GM23338 (cell line): ENCODE results near the gene SCP2. TPM values are rescaled to one million over a fixed set of nuclear protein-coding genes. Genes with fewer than 3 reads are reported as not detected.

Source experiments
- ATAC-seq: fragments of 200-7000 bp; cut with Tn5 transposase; 3 replicates; pipeline ENCODE4 v1.9.1; 2020
- DNase-seq: peaks from one replicate; pipeline ENCODE4 v3.0.0-alpha.2; 2015; ENCODE audit warnings: low spot score
- H2AFZ ChIP-seq: fragments of 200-600 bp; sonication (generic); 2 replicates; pipeline ENCODE4 v1.8.0; 2016; ENCODE audit warnings: antibody characterized with exemption, mild to moderate bottlenecking, moderate library complexity
- H3F3A ChIP-seq: fragments of 200-600 bp; sonication (generic); replicated peaks from 2 replicates; pipeline ENCODE4 v1.8.0; 2017; ENCODE audit warnings: antibody characterized with exemption, mixed run types, low read depth
- H3K27ac ChIP-seq: fragments of 200-600 bp; sonication (generic); 2 replicates; pipeline ENCODE4 v1.6.1; 2016; ENCODE audit warnings: low read depth
- H3K27me3 ChIP-seq: fragments of 200-600 bp; sonication (generic); 2 replicates; pipeline ENCODE4 v1.8.0; 2016; ENCODE audit warnings: mild to moderate bottlenecking, mixed run types, moderate library complexity; ENCODE audit not compliant: insufficient read depth
- H3K36me3 ChIP-seq: fragments of 200-600 bp; sonication (generic); 2 replicates; pipeline ENCODE4 v1.8.0; 2016; ENCODE audit warnings: mild to moderate bottlenecking; ENCODE audit not compliant: insufficient read depth
- H3K4me1 ChIP-seq: fragments of 200-600 bp; sonication (generic); 2 replicates; pipeline ENCODE4 v1.8.0; 2016; ENCODE audit warnings: mild to moderate bottlenecking, moderate library complexity; ENCODE audit not compliant: insufficient read depth
- H3K4me2 ChIP-seq: fragments of 200-600 bp; sonication (generic); 2 replicates; pipeline ENCODE4 v1.7.1; 2017; ENCODE audit warnings: mixed run types
- H3K4me3 ChIP-seq: fragments of 200-600 bp; sonication (generic); 2 replicates; pipeline ENCODE4 v1.6.1; 2016; ENCODE audit warnings: mixed run types
- H3K79me2 ChIP-seq: fragments of 200-600 bp; sonication (generic); replicated peaks from 2 replicates; pipeline ENCODE4 v1.8.0; 2017; ENCODE audit warnings: mild to moderate bottlenecking; ENCODE audit not compliant: insufficient read depth
- H3K9me2 ChIP-seq: fragments of 200-600 bp; sonication (generic); 2 replicates; pipeline ENCODE4 v1.8.0; 2017; ENCODE audit not compliant: insufficient read depth
- H4K20me1 ChIP-seq: fragments of 200-600 bp; sonication (generic); replicated peaks from 2 replicates; pipeline ENCODE4 v1.8.0; 2017; ENCODE audit warnings: mild to moderate bottlenecking; ENCODE audit not compliant: insufficient read depth
- H3K27ac Mint-ChIP-seq: 2 replicates; pipeline ENCODE4 v1.8.0; 2020; ENCODE audit warnings: inconsistent platforms, mild to moderate bottlenecking, moderate library complexity, mixed read lengths
- H3K27me3 Mint-ChIP-seq: 3 replicates; pipeline ENCODE4 v1.8.0; 2022; ENCODE audit warnings: low read depth, mild to moderate bottlenecking, moderate library complexity, mixed read lengths, inconsistent platforms; ENCODE audit not compliant: insufficient read depth, poor library complexity
- H3K36me3 Mint-ChIP-seq: 3 replicates; pipeline ENCODE4 v1.8.0; 2021; ENCODE audit warnings: low read depth, mild to moderate bottlenecking, inconsistent platforms, moderate library complexity, mixed read lengths
- H3K4me1 Mint-ChIP-seq: 3 replicates; pipeline ENCODE4 v1.8.0; 2020; ENCODE audit warnings: mild to moderate bottlenecking, inconsistent platforms, mixed read lengths
- H3K4me3 Mint-ChIP-seq: 3 replicates; pipeline ENCODE4 v1.8.0; 2021; ENCODE audit warnings: moderate library complexity, mild to moderate bottlenecking, inconsistent platforms, mixed read lengths
- H3K9me3 Mint-ChIP-seq: 3 replicates; pipeline ENCODE4 v1.8.0; 2020; ENCODE audit warnings: moderate library complexity, mild to moderate bottlenecking, inconsistent platforms, mixed read lengths
- CREB1 ChIP-seq: fragments of 250-450 bp; sonication (Bioruptor Pico); IDR thresholded peaks from 2 replicates; pipeline ENCODE4 v1.5.0; 2020; ENCODE audit warnings: low read depth, mild to moderate bottlenecking, moderate library complexity
- CTCF ChIP-seq, 2 experiments: fragments of 200-600 bp in 1 of 2; sonication (generic) in 1 of 2; conservative IDR thresholded peaks; 2 replicates each; pipeline versions ENCODE4 v1.5.1 to v1.6.1; 2016 to 2017; ENCODE audit warnings: antibody characterized with exemption in 2 of 2, low read depth in 2 of 2, mild to moderate bottlenecking in 2 of 2, moderate library complexity in 1 of 2
- ETS1 ChIP-seq: IDR thresholded peaks from 2 replicates; pipeline ENCODE4 v1.6.1; 2016; ENCODE audit warnings: antibody characterized with exemption
- EZH2 ChIP-seq: fragments of 200-600 bp; sonication (generic); IDR thresholded peaks from one replicate; pipeline ENCODE4 v1.8.0; 2017; ENCODE audit warnings: antibody characterized with exemption, mild to moderate bottlenecking, low read depth; ENCODE audit not compliant: unreplicated experiment
- EZH2phosphoT487 ChIP-seq: fragments of 200-600 bp; sonication (generic); IDR thresholded peaks from one replicate; pipeline ENCODE4 v1.8.1; 2018; ENCODE audit warnings: antibody characterized with exemption; ENCODE audit not compliant: unreplicated experiment
- JUNB ChIP-seq: IDR thresholded peaks from one replicate; pipeline ENCODE4 v1.6.1; 2016; ENCODE audit warnings: antibody characterized with exemption; ENCODE audit not compliant: unreplicated experiment
- POLR2AphosphoS5 ChIP-seq: IDR thresholded peaks from 2 replicates; pipeline ENCODE4 v1.6.1; 2016; ENCODE audit warnings: antibody characterized with exemption, low read depth
- REST ChIP-seq: IDR thresholded peaks from one replicate; pipeline ENCODE4 v1.6.1; 2018; ENCODE audit warnings: antibody characterized with exemption; ENCODE audit not compliant: unreplicated experiment
- ZNF114 ChIP-seq: fragments of 250-450 bp; sonication (Bioruptor Pico); IDR thresholded peaks from 2 replicates; pipeline ENCODE4 v1.5.0; 2020; ENCODE audit warnings: mild to moderate bottlenecking, moderate library complexity
- ZNF331 ChIP-seq: fragments of 250-450 bp; sonication (Bioruptor Pico); IDR thresholded peaks from 2 replicates; pipeline ENCODE4 v1.5.0; 2020; ENCODE audit warnings: low read depth, mild to moderate bottlenecking, moderate library complexity
- ZNF462 ChIP-seq: fragments of 250-450 bp; sonication (Bioruptor Pico); IDR thresholded peaks from 2 replicates; pipeline ENCODE4 v1.5.0; 2020; ENCODE audit warnings: mild to moderate bottlenecking, moderate library complexity
- polyA plus RNA-seq: library from polyadenylated mRNA; unstranded; fragments of >200 nt; fragmentation: Nextera tagmentation; extraction: Ambion mirVana; gene quantifications from 2 replicates; pipeline ENCODE4 v1.2.1, GENCODE V29; 2016
- total RNA-seq: library from RNA; depleted of rRNA; stranded (reverse); fragments of >200 nt; shearing (Covaris generic); gene quantifications from 2 replicates; pipeline ENCODE4 v1.2.3, GENCODE V29; 2014

SCP2 gene
- total and polyA plus RNA-seq, 2 experiments from 2014 or later = 66.3 to 116 TPM

GRCh38 chr1:53077599-53077965 lies 150.5 kb downstream of the SCP2 start:
- Mint-ChIP-seq H3K27me3 (peaks cover 13% of the 10 kb centered on the region), H3K36me3 (no peaks in the 10 kb centered on the region), H3K4me3 (no peak overlapping the region), H3K27ac (no peak overlapping the region), H3K9me3 (no peaks in the 10 kb centered on the region; the same call in 2 of the 3 replicates), H3K4me1 (peaks cover 14% of the 10 kb centered on the region)
- H3K79me2 ChIP-seq = no peaks in the 10 kb centered on the region
- H3K4me3 ChIP-seq = no peak overlapping the region
- no peaks in the 10 kb centered on the region for H3K4me1 ChIP-seq
- H3K27ac ChIP-seq = no peak overlapping the region
- ATAC-seq = no peak
- no peak for DNase-seq
- H3K4me2 ChIP-seq = no peak overlapping the region
- H2AFZ ChIP-seq = no peak overlapping the region
- H3K36me3 ChIP-seq = no peaks in the 10 kb centered on the region
- H4K20me1 ChIP-seq = no peaks in the 10 kb centered on the region
- no peaks in the 10 kb centered on the region for H3F3A ChIP-seq
- no peak for TF ChIP-seq EZH2
- no peak for TF ChIP-seq JUNB
- no peak for TF ChIP-seq ETS1
- no peak for TF ChIP-seq ZNF114
- no peak for TF ChIP-seq POLR2AphosphoS5
- TF ChIP-seq REST = no peak
- TF ChIP-seq ZNF462 (CRISPR knock-in tag) = no peak
- no peak for TF ChIP-seq CTCF (conservative IDR thresholded peaks at IDR 0.05; ENCODE audit: low read depth in 2 of 2)
- no peak for TF ChIP-seq EZH2phosphoT487
- no peak for TF ChIP-seq ZNF331
- TF ChIP-seq CREB1 (CRISPR knock-in tag) = no peak
- no peaks in the 10 kb centered on the region for H3K27me3 ChIP-seq
- no peaks in the 10 kb centered on the region for H3K9me2 ChIP-seq
